ENCODE measurements around the gene TSPEAR. TPM values are rescaled to one million over a fixed set of nuclear protein-coding genes. Genes with fewer than 3 reads are reported as not detected.
"Not testable (repeated sequence)": the region's sequence is repeated elsewhere in the genome, so short reads cannot be mapped to it uniquely, and the experiment has no call there.

TSPEAR gene
- total and polyA plus RNA-seq, 2 donors (not counting 1 experiment from before 2014, with no cell fraction given) = not detected

DNA sequence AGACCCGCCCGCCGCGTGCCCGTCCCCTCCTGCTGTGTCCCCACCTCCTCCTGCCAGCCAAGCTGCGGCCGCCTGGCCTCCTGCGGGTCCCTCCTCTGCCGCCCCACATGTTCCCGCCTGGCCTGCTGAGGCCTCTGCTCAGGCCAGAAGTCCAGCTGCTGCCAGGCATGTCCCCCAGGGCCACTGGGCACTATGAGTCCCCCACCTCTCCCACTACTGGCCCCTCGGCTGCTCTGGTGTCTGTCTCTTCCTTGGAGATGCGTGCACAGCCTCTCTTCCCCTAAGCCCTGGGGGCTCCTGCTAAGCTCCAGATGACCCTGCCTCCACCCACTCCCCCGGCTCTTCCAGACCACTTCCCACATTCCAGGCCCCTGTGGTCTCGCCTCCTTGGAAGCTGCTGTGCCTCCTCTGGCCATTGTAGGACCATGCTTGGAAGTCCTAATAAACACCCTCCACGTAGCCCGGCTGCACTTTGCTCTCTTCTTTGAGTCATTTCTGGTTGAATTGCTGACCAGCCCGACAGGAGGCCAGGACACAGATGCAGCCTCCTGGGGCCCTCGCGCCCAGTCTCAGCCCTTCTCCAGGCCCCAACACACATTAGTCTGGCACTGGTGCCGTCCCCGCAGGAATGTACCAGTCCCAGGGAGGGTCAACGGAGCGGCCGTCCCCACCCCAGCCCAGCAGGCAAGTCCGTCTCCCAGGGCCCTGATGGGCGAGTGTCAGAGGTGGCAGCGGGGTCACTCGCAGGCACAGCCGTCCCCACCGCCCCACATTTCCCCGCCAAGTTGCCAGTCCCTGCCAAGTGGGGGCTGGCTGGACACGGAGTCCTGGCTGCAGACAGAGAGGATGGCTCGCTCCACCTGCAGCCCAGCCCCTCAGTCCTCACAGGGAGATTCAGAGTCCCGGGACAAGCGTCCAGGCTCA lies 13.3 kb downstream of the TSPEAR start:
- no peaks in the 10 kb centered on the region for H3K4me1 ChIP-seq (ENCODE audit: control insufficient read depth, extremely low read depth, insufficient read depth, low read length)
- H3K27ac ChIP-seq (ENCODE audit: insufficient read depth, low read length) = no peak overlapping the region
- H3K79me2 ChIP-seq (ENCODE audit: control insufficient read depth, insufficient read depth, low read length) = no peaks in the 10 kb centered on the region
- no peak overlapping the region for H3K4me3 ChIP-seq (replicated peaks in 1 of 4; ENCODE audit: control extremely low read depth in 1 of 4, insufficient read depth in 1 of 4, low read depth in 3 of 4, low read length in 4 of 4)
- H3K9me3 ChIP-seq (ENCODE audit: control insufficient read depth, insufficient read depth, low read depth, low read length) = no peaks in the 10 kb centered on the region
- no peaks in the 10 kb centered on the region for H4K20me1 ChIP-seq (ENCODE audit: control insufficient read depth, extremely low read depth, insufficient read depth, low read length)
- no peak for TF ChIP-seq CTCF (conservative IDR thresholded peaks at IDR 0.05 in 1 of 2, IDR thresholded peaks at IDR 0.05 in 1 of 2; ENCODE audit: low read depth in 1 of 2, low read length in 2 of 2)
- no peak overlapping the region for H2AFZ ChIP-seq (ENCODE audit: low read length)
- no peak overlapping the region for H3K9ac ChIP-seq (ENCODE audit: insufficient read depth, low read length)
- peaks cover 5% of the 10 kb centered on the region for H3K27me3 ChIP-seq (ENCODE audit: control insufficient read depth, insufficient read depth, low read length)
- H3K4me2 ChIP-seq (ENCODE audit: extremely low read depth, insufficient read depth, low read length) = no peak overlapping the region
- no peak for DNase-seq (ENCODE audit: low read depth in 2 of 2)
- H3K36me3 ChIP-seq (ENCODE audit: control insufficient read depth, insufficient read depth, low read length) = no peaks in the 10 kb centered on the region

- not testable (repeated sequence) for H3K27me3 ChIP-seq (ENCODE audit: control insufficient read depth, insufficient read depth, low read length); H3K27ac ChIP-seq (ENCODE audit: insufficient read depth, low read length); H3K4me2 ChIP-seq (ENCODE audit: extremely low read depth, insufficient read depth, low read length); H3K9ac ChIP-seq (ENCODE audit: insufficient read depth, low read length); H3K9me3 ChIP-seq (ENCODE audit: control insufficient read depth, insufficient read depth, low read depth, low read length); H4K20me1 ChIP-seq (ENCODE audit: control insufficient read depth, extremely low read depth, insufficient read depth, low read length); H3K4me1 ChIP-seq (ENCODE audit: control insufficient read depth, extremely low read depth, insufficient read depth, low read length); H3K79me2 ChIP-seq (ENCODE audit: control insufficient read depth, insufficient read depth, low read length); H3K4me3 ChIP-seq (replicated peaks in 1 of 4; ENCODE audit: control extremely low read depth in 1 of 4, insufficient read depth in 1 of 4, low read depth in 3 of 4, low read length in 4 of 4); H3K36me3 ChIP-seq (ENCODE audit: control insufficient read depth, insufficient read depth, low read length); H2AFZ ChIP-seq (ENCODE audit: low read length); DNase-seq (ENCODE audit: low read depth in 2 of 2)
Measured at GRCh38 chr21:44697172-44697810, 14.1 kb downstream of the TSPEAR start, which contains the start of gene KRTAP10-12. Gene KRTAP10-12, plus strand, starts transcription at chr21:44697172. Its CDS starts 30 bp downstream, at chr21:44697202.

- Histone ChIP-seq H3K4me2 (ENCODE audit: extremely low read depth, insufficient read depth, low read length) (no peak overlapping the region), H3K27ac (ENCODE audit: insufficient read depth, low read length) (no peak overlapping the region), H3K36me3 (ENCODE audit: control insufficient read depth, insufficient read depth, low read length) (no peaks in the 10 kb centered on the region), H3K9ac (ENCODE audit: insufficient read depth, low read length) (no peak overlapping the region), H3K79me2 (ENCODE audit: control insufficient read depth, insufficient read depth, low read length) (no peaks in the 10 kb centered on the region), H3K27me3 (ENCODE audit: control insufficient read depth, insufficient read depth, low read length) (peaks cover 5% of the 10 kb centered on the region), H2AFZ (ENCODE audit: low read length) (no peak overlapping the region), H4K20me1 (ENCODE audit: control insufficient read depth, extremely low read depth, insufficient read depth, low read length) (no peaks in the 10 kb centered on the region), H3K9me3 (ENCODE audit: control insufficient read depth, insufficient read depth, low read depth, low read length) (no peaks in the 10 kb centered on the region), H3K4me3 (replicated peaks in 1 of 4; ENCODE audit: control extremely low read depth in 1 of 4, insufficient read depth in 1 of 4, low read depth in 3 of 4, low read length in 4 of 4) (no peak overlapping the region), H3K4me1 (ENCODE audit: control insufficient read depth, extremely low read depth, insufficient read depth, low read length) (no peaks in the 10 kb centered on the region)
- no peak for TF ChIP-seq EZH2 (IDR thresholded peaks at IDR 0.05; ENCODE audit: low read length, missing control alignments)
- TF ChIP-seq CTCF (conservative IDR thresholded peaks at IDR 0.05 in 1 of 2, IDR thresholded peaks at IDR 0.05 in 1 of 2; ENCODE audit: low read depth in 1 of 2, low read length in 2 of 2) = no peak
- no peak for DNase-seq (ENCODE audit: low read depth in 2 of 2)
Measured at GRCh38 chr21:44696572-44696971, 14.8 kb downstream of the TSPEAR start.

All from fibroblast of lung (primary cell).